ENCODE measurements around the gene SLC52A3.
"Not testable (repeated sequence)": the region's sequence is repeated elsewhere in the genome, so short reads cannot be mapped to it uniquely, and the experiment has no call there.

The SLC52A3 gene

GRCh38 chr20:725491-725890 lies 42.8 kb downstream of the SLC52A3 start:
- no peak for DNase-seq

GRCh38 chr20:724797-725196 lies 43.5 kb downstream of the SLC52A3 start:
- DNase-seq: not testable (repeated sequence)

GRCh38 chr20:723756-724155 lies 44.5 kb downstream of the SLC52A3 start:
- DNase-seq: peak in 1 of 3 experiments; percentile 31

GRCh38 chr20:722822-723644 lies 45.3 kb downstream of the SLC52A3 start:
- no peak for DNase-seq

GRCh38 chr20:721876-722275 lies 46.4 kb downstream of the SLC52A3 start:
- no peak for DNase-seq

GRCh38 chr20:719816-720215 lies 48.5 kb downstream of the SLC52A3 start:
- DNase-seq: no peak

GRCh38 chr20:719068-719467 lies 49.2 kb downstream of the SLC52A3 start:
- no peak for DNase-seq

GRCh38 chr20:717832-718231 lies 50.5 kb downstream of the SLC52A3 start:
- DNase-seq: no peak

GRCh38 chr20:717271-717670 lies 51.0 kb downstream of the SLC52A3 start:
- DNase-seq: no peak

GRCh38 chr20:714453-714852 lies 53.8 kb downstream of the SLC52A3 start:
- no peak for DNase-seq

GRCh38 chr20:711576-711975 lies 56.7 kb downstream of the SLC52A3 start:
- DNase-seq: no peak

- DNase-seq: no peak
Measured at GRCh38 chr20:710780-711450, 57.4 kb downstream of the SLC52A3 start.
